NCI-H2107 (cell line): ENCODE measurements around the gene CTPS2.
"Not testable (repeated sequence)": the region's sequence is repeated elsewhere in the genome, so short reads cannot be mapped to it uniquely, and the experiment has no call there.

Experiments used
- DNase-seq: peaks from one replicate; lab custom pipeline; 2025; lab: John Stamatoyannopoulos, UW

CTPS2 gene

GRCh38 chrX:16604337-16604736, 108.1 kb downstream of the CTPS2 start:
- no peak for DNase-seq

DNA sequence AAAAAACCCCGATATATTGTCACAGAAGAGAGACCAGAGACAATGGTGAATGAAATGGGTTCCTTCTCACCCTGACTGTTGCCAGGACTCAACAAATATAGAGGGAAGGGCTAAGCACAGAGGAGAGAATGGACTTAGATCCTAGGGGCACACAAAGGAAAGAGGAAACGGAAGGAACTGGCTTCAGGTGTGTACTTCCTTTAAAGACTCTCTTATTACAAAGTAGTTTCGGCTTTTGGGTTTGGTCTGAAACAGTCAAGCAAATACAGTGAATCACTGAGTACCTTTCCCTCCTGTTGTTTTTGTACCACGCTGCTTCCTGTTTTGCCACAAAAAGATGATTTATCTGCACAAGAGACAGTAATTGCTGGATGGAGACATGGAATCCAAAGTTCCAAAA, 108.6 kb downstream of the CTPS2 start:
- DNase-seq: no peak

GRCh38 chrX:16603235-16603634, 109.2 kb downstream of the CTPS2 start:
- DNase-seq: not testable (repeated sequence)

DNA sequence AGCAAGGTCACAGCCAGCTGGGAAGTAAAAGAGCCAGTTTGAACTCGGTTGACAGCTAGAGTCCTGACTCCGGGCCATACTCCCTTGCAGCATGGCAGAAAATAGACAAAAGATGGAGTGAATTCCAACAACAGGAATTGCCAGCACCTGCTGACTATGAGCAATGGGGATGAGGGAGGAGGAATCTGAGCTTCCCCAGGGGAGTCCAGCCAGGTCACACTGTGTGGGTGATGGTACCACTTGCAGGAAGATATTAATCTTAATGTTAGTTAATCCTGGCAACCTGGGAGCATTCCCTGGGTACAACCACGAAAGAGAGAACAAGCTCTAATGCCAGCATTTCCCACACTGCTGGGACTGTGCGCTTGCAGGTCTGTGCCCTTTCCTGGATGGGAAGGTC, 110.6 kb downstream of the CTPS2 start:
- no peak for DNase-seq

DNA sequence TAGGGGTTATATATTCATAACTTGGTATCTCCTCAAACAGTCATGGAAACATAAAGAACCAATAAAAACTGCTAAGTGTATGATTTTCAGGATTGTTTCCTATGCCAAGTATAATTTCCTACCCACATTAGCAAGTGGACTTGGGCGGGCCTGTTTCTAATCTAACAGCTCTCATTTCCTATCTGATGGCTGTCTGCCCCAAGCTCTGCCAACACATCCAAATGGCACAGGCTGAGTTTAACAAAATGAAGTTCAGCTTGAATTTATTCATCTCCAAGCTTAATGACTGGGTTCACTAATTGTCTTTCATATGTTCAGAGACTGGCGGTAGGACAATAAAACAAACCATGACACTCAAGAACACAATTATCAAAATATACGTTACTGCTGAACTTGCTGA, 118.0 kb downstream of the CTPS2 start:
- no peak for DNase-seq

DNA sequence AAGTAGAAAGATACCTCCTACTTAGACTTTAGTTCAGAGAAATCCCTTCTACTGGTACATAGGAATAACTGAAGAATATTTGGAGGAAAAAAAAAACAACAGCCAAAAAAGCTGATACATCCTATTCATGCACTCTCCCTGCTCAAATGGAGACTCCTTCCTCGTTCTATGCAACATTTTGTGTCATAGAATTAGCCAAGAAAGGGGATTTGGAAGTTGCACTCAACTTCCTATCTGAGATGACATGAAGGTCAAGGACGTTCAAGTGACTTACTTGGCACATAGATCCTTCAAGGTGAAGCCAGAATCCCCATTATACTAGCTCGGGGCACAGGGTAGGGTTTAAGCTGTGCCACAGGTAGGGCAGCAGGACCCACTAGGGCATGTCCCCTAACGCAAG, 118.7 kb downstream of the CTPS2 start:
- no peak for DNase-seq

DNA sequence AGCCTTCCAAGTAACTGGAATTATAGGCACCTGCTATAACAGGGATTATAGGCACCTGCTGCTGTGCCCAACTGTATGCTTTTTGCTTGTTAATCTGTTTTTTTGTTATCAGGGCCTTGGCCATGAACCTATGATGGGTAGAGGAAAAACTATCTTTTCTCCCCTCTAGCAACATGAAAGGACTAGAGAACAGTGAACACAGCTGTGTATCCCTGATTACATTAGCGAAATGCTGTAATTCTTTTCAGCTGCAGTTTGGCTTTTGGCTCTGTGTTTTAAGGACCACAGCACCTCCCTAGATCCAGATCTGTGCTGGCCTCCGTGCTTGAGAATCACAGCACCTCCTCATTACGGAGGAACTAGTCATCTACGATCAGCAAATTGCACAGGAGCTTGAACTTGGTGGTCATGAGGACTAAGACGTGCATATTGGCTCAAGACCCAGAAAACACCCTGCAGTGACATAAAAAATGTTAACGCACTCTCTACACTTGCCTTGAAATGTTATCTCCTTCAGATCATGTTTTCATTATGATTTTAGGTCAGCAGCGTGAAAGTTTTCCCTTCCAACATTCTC, 120.2 kb downstream of the CTPS2 start:
- DNase-seq: no peak

DNA sequence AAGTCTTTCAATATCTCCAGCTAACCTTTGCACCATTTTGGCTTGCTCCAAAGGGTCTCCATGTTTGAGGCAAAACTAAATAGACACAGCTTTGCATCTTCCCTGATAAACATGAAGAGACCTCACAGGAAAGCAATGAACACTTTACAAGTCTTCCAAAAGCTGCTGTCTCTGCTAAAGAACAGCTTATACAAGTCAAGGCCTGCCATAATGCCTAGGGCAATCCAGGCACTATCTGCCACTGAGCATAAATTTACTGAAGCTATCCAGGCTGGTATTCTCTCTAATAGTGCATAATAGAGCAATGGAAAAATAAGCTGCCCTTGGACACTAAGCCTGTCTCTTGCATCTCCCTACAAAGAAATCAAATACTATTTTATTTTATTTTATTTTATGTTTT, 122.6 kb downstream of the CTPS2 start:
- DNase-seq: no peak

DNA sequence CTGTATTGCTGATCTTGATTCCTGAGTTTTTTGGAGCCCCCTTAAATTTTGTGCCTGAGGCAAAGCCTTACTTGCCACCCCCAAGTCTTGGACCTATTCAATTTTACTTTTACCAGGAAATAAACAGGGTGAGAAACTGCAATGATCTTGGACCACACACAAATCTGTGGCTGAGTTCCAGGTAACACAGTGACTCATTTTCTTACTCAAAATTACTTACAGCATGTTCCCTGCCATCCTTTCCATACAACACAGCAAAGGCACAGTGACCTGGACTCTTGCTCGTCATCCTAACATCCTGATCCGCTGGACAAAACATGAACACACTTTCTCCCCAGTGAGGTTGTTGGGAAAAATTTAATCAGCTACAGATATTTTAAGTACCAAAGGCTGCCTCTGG, 123.3 kb downstream of the CTPS2 start:
- DNase-seq: no peak

GRCh38 chrX:16588266-16588665, 124.2 kb downstream of the CTPS2 start:
- no peak for DNase-seq

- no peak for DNase-seq
Measured at GRCh38 chrX:16587836-16588235, 124.6 kb downstream of the CTPS2 start.

GRCh38 chrX:16586377-16587112, 125.9 kb downstream of the CTPS2 start:
- no peak for DNase-seq

GRCh38 chrX:16585486-16586376, 126.7 kb downstream of the CTPS2 start:
- no peak for DNase-seq

DNA sequence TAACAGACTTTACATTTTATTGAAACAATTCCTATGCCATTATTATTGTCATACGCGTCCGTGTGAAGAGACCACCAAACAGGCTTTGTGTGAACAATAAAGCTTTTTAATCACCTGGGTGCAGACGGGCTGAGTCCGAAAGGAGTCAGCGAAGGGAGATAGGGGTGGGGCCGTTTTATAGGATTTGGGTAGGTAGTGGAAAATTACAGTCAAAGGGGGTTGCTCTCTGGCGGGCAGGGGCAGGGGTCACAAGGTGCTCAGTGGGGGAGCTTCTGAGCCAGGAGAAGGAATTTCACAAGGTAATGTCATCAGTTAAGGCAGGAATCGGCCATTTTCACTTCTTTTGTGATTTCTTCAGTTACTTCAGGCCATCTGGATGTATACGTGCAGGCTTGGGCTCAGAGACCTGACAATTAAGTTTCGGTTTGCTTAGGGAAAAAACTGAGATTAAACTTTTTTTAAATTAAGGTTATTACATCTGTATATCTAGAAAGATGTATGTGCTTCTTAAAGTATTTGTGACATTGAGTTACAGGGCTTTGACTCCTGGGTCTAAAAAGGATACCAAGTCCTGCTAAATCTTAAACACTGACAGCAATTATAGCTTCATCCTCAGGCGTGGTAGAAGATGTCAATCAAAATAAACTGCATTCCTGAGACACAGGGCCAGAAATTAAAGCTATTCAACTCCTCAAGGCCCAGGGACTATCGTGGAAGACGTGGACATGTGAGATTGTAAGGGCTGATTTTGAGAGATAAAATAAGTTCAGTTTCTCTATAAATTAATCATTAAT, 132.3 kb downstream of the CTPS2 start:
- not testable (repeated sequence) for DNase-seq

- DNase-seq: no peak
Measured at GRCh38 chrX:16579517-16579916, 133.0 kb downstream of the CTPS2 start.

DNA sequence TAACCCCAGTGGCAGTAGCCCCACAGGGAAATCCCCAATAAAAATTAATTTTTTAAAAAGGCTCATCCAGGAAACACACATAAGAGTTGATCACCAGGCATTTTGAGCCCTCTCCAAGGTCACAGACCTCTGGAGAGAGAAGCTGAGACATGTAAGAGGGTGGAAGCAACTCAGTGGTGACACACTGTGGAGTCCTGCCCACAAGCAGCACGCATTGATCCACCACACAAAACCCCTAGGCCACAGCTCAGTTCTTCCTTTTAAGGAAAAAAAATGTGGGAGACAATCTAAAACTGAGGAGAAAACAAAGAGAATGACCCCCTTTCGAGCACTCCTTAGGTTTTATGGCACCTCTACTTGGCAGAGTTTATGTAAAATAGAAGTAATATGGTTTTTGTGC, 134.3 kb downstream of the CTPS2 start:
- no peak for DNase-seq

GRCh38 chrX:16577483-16578029, 134.9 kb downstream of the CTPS2 start:
- no peak for DNase-seq

DNA sequence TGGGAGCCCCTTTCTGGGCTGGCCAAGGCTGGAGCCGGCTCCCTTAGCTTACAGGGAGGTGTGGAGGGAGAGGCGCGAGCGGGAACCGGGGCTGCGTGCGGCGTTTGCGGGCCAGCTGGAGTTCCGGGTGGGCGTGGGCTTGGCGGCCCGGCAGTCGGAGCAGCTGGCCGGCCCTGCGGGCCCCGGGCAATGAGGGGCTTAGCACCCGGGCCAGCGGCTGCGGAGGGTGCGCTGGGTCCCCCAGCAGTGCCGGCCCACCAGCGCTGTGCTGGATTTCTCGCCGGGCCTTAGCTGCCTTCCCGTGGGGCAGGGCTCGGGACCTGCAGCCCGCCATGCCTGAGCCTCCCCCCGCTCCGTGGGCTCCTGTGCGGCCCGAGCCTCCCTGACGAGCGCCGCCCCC, 137.1 kb downstream of the CTPS2 start:
- DNase-seq: not testable (repeated sequence)

DNA sequence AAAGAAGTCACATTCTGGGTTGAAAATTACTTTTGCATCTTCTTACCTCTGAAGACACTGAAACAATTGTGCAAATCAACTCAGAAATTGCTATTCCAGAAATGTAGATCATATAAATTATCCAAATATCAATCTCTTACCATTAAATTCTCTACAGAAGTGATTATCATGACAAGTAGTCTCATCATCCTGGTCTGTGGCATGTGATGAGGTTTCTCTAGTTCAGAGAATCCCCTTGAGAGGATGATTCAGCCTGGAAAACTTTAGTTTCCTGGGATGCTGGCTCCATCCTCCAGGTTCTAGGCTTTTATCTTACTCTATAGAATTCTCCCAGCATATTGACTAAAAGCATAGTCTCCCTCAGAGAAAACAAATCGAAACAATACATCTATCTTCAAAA, 138.7 kb downstream of the CTPS2 start:
- DNase-seq: no peak

DNA sequence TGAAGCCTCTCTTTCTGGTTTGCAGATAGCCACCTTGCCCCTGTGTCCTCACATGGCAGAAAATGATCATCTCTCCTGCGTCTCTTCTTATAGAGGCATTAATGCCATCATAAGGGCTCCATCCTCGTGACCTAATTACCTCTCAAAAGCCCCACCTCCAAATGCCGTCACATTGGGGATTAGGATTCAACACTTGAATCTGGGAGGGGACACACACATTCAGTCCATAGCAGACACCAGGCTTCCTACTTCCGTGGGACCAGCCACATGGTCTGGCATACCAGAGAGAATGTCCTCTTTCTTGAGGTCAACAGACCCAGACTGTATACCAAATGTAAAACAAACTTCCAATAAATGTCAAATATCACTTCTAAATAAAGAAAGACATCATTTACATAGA, 144.8 kb downstream of the CTPS2 start:
- DNase-seq: no peak

- DNase-seq: no peak
Measured at GRCh38 chrX:16566571-16566970, 145.9 kb downstream of the CTPS2 start.

DNA sequence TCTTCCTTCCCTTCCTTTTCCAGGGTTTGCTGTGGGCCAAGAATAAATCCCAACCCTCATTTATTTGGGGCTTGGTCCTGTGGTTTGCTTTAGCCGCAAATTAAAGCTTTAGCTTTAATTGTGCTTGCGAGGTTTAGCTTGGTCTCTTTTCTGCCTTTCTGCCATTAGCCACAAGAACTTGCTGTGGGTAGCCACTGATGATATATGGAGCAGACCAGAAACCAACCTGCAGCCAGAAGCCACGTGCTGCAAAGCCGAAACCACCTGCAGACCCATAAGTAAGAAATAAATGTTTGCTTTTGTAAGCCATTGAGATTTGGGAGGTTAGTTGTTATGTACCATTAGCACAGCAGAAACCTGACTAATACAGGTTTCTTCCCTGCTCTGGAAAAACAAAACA, 152.3 kb downstream of the CTPS2 start:
- DNase-seq: no peak
